ENCODE data around the gene DOCK1. TPM values are rescaled to one million over a fixed set of nuclear protein-coding genes. Genes with fewer than 3 reads are reported as not detected.

The DOCK1 gene
- total RNA-seq, 1 experiment from 2014 or later = 82.2 TPM

GRCh38 chr10:127310923-127311322 lies 405.7 kb downstream of the DOCK1 start:
- intact Hi-C loops (cut with micrococcal nuclease; ENCODE audit: unreplicated experiment) = no loop called here
- Mint-ChIP-seq H3K27ac (ENCODE audit: unreplicated experiment) (no peak overlapping the region), H3K36me3 (ENCODE audit: insufficient read depth, unreplicated experiment) (peaks cover 5% of the 10 kb centered on the region), H3K9me3 (ENCODE audit: unreplicated experiment) (no peaks in the 10 kb centered on the region), H3K4me3 (ENCODE audit: unreplicated experiment) (no peak overlapping the region), H3K27me3 (ENCODE audit: insufficient read depth, unreplicated experiment) (no peaks in the 10 kb centered on the region), H3K4me1 (ENCODE audit: low read depth, unreplicated experiment) (no peaks in the 10 kb centered on the region)
- Histone ChIP-seq H3K9me3 (no peaks in the 10 kb centered on the region), H3K27me3 (replicated peaks; ENCODE audit: control insufficient read depth, insufficient read depth, low read length) (no peaks in the 10 kb centered on the region), H3K36me3 (ENCODE audit: control insufficient read depth, insufficient read depth, low read length) (no peaks in the 10 kb centered on the region), H3K4me3 (ENCODE audit: low read depth, low read length) (no peak overlapping the region), H3K4me1 (no peaks in the 10 kb centered on the region)
- ChIA-PET CTCF (no interaction called here), POLR2A (no interaction called here)
- no peak for DNase-seq
- TF ChIP-seq, protein P1, sequence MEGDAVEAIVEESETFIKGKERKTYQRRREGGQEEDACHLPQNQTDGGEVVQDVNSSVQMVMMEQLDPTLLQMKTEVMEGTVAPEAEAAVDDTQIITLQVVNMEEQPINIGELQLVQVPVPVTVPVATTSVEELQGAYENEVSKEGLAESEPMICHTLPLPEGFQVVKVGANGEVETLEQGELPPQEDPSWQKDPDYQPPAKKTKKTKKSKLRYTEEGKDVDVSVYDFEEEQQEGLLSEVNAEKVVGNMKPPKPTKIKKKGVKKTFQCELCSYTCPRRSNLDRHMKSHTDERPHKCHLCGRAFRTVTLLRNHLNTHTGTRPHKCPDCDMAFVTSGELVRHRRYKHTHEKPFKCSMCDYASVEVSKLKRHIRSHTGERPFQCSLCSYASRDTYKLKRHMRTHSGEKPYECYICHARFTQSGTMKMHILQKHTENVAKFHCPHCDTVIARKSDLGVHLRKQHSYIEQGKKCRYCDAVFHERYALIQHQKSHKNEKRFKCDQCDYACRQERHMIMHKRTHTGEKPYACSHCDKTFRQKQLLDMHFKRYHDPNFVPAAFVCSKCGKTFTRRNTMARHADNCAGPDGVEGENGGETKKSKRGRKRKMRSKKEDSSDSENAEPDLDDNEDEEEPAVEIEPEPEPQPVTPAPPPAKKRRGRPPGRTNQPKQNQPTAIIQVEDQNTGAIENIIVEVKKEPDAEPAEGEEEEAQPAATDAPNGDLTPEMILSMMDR (IDR thresholded peaks at IDR 0.05; ENCODE audit: insufficient read depth in 1 of 2, low read depth in 1 of 2, low read length in 1 of 2, severe bottlenecking in 1 of 2, unreplicated experiment in 1 of 2) = no peak
- BruUV-seq (replicated peaks) = no TSS peak

DNA sequence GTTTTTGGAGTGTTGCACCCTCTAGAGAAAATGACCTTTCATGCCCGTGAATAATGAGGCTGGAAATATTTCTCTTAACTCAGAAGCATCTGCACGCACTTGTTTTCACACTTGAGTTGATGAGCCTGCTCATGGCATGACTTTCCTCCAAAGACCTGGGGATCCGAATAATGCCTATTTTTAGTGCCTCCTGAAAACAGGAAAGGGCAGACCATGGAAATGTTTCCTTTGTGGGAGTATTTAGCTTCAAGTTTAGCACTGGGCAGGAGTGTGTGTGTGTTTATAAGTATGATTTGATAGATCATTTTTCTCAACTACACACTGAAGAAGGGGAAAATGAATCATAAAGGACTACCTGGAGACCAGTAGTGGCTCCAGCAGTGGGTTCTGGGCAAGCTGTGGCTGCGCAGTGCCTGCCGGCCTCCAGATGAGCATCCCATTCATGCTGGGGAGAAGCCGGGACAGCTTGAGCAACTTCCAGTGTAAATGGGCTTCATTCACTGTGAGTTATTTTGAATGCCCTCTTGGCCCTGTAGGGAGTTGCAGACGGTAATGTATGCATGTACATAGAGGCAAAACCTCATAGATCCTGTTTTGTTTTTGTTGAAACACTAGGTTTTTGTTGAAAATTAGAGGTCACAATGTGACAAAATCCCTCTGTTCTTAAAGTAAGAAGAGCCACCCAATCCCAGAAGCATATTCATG lies 408.9 kb downstream of the DOCK1 start:
- ChIA-PET POLR2A (no interaction called here), CTCF (no interaction called here)
- TF ChIP-seq, protein P1 (IDR thresholded peaks at IDR 0.05; ENCODE audit: insufficient read depth in 1 of 2, low read depth in 1 of 2, low read length in 1 of 2, severe bottlenecking in 1 of 2, unreplicated experiment in 1 of 2) = no peak
- Histone ChIP-seq H3K36me3 (ENCODE audit: control insufficient read depth, insufficient read depth, low read length) (no peaks in the 10 kb centered on the region), H3K9me3 (no peaks in the 10 kb centered on the region), H3K27me3 (replicated peaks; ENCODE audit: control insufficient read depth, insufficient read depth, low read length) (no peaks in the 10 kb centered on the region), H3K4me3 (ENCODE audit: low read depth, low read length) (no peak overlapping the region), H3K4me1 (no peaks in the 10 kb centered on the region)
- no peak overlapping the region for H3K4me3 Mint-ChIP-seq (ENCODE audit: unreplicated experiment)
- H3K36me3 Mint-ChIP-seq (ENCODE audit: insufficient read depth, unreplicated experiment) = no peaks in the 10 kb centered on the region
- BruUV-seq (replicated peaks) = no TSS peak
- DNase-seq = no peak
- no peaks in the 10 kb centered on the region for H3K4me1 Mint-ChIP-seq (ENCODE audit: low read depth, unreplicated experiment)
- no peak overlapping the region for H3K27ac Mint-ChIP-seq (ENCODE audit: unreplicated experiment)
- intact Hi-C loops (cut with micrococcal nuclease; ENCODE audit: unreplicated experiment) = no loop called here
- no peaks in the 10 kb centered on the region for H3K9me3 Mint-ChIP-seq (ENCODE audit: unreplicated experiment)
- no peaks in the 10 kb centered on the region for H3K27me3 Mint-ChIP-seq (ENCODE audit: insufficient read depth, unreplicated experiment)

DNA sequence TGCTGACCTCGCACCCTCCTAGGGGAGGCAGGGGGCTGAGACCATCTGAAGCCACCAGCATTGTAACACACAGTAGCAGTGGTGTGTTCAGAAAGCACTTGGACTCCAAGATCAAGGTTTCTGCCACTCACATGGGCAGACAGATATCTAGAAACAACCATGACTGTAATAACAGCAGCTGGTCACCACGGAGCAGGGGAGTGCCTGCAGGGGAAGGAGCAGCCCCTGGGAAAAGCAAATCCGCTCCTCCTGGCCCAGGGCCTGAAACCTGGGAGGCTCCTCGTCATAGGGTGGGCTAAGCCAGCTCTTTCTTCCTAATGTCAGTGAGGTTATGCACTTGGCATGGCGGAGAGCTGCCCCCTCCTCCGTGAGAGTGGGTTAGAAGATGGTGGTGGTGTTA lies 409.6 kb downstream of the DOCK1 start:
- Histone ChIP-seq H3K27me3 (replicated peaks; ENCODE audit: control insufficient read depth, insufficient read depth, low read length) (no peaks in the 10 kb centered on the region), H3K36me3 (ENCODE audit: control insufficient read depth, insufficient read depth, low read length) (no peaks in the 10 kb centered on the region), H3K4me1 (no peaks in the 10 kb centered on the region), H3K9me3 (no peaks in the 10 kb centered on the region), H3K4me3 (ENCODE audit: low read depth, low read length) (no peak overlapping the region)
- Mint-ChIP-seq H3K27me3 (ENCODE audit: insufficient read depth, unreplicated experiment) (no peaks in the 10 kb centered on the region), H3K27ac (ENCODE audit: unreplicated experiment) (no peak overlapping the region), H3K4me1 (ENCODE audit: low read depth, unreplicated experiment) (no peaks in the 10 kb centered on the region), H3K36me3 (ENCODE audit: insufficient read depth, unreplicated experiment) (no peaks in the 10 kb centered on the region), H3K4me3 (ENCODE audit: unreplicated experiment) (no peak overlapping the region), H3K9me3 (ENCODE audit: unreplicated experiment) (no peaks in the 10 kb centered on the region)
- BruUV-seq (replicated peaks) = no TSS peak
- POLR2A ChIA-PET = no interaction called here
- intact Hi-C loops (cut with micrococcal nuclease; ENCODE audit: unreplicated experiment) = no loop called here
- TF ChIP-seq, protein P1 (IDR thresholded peaks at IDR 0.05; ENCODE audit: insufficient read depth in 1 of 2, low read depth in 1 of 2, low read length in 1 of 2, severe bottlenecking in 1 of 2, unreplicated experiment in 1 of 2) = no peak
- DNase-seq = no peak
- CTCF ChIA-PET = no interaction called here
